ENCODE measurements around the gene ARHGAP26. TPM values are rescaled to one million over a fixed set of nuclear protein-coding genes. Genes with fewer than 3 reads are reported as not detected.

Gene ARHGAP26
- total RNA-seq, 1 experiment from 2014 or later = 34.5 TPM

GRCh38 chr5:143206196-143207053 lies 436.2 kb downstream of the ARHGAP26 start:
- DNase-seq (ENCODE audit: low read depth, low spot score) (no peak), ATAC-seq (no peak)
- H3K4me3 ChIP-seq (replicated peaks in 1 of 2; ENCODE audit: low read depth in 1 of 2, low read length in 2 of 2) = no peak overlapping the region
- ChIA-PET CTCF (no interaction called here), POLR2A (no interaction called here), RAD21 (ENCODE audit: low non-redundant PET in 1 of 2, low total read pairs in 2 of 2, uncharacterized antibody in 2 of 2, unreplicated experiment in 2 of 2) (no interaction called here)
- no peak overlapping the region for H3K9ac ChIP-seq (ENCODE audit: low read length)
- no TSS peak for BruUV-seq (replicated peaks)
- H3K79me2 ChIP-seq (ENCODE audit: insufficient read depth, low read length) = no peaks in the 10 kb centered on the region
- H3K4me2 ChIP-seq (ENCODE audit: low read length) = no peak overlapping the region
- H2AFZ ChIP-seq (ENCODE audit: low read depth, low read length, poor library complexity, severe bottlenecking) = no peak overlapping the region
- H3K9me2 ChIP-seq (ENCODE audit: insufficient read depth) = no peaks in the 10 kb centered on the region
- intact Hi-C loops (cut with micrococcal nuclease) = no loop called here
- H3K9me3 ChIP-seq (ENCODE audit: control insufficient read depth in 1 of 2, insufficient read depth in 1 of 2, low read depth in 1 of 2, low read length in 2 of 2) = no peaks in the 10 kb centered on the region
- no peak overlapping the region for H3K27ac ChIP-seq (ENCODE audit: low read depth, low read length)
- H3K4me1 ChIP-seq (ENCODE audit: control insufficient read depth in 1 of 2, insufficient read depth in 2 of 2, low read length in 2 of 2) = no peaks in the 10 kb centered on the region
- TF ChIP-seq TCF7L2 (IDR thresholded peaks at IDR 0.05; ENCODE audit: borderline replicate concordance, extremely low read depth, insufficient read depth, insufficient read length) (no peak), CBX3 (IDR thresholded peaks at IDR 0.05; ENCODE audit: low read depth) (no peak), JUND (IDR thresholded peaks at IDR 0.05) (no peak)
- TF ChIP-seq, protein P1, sequence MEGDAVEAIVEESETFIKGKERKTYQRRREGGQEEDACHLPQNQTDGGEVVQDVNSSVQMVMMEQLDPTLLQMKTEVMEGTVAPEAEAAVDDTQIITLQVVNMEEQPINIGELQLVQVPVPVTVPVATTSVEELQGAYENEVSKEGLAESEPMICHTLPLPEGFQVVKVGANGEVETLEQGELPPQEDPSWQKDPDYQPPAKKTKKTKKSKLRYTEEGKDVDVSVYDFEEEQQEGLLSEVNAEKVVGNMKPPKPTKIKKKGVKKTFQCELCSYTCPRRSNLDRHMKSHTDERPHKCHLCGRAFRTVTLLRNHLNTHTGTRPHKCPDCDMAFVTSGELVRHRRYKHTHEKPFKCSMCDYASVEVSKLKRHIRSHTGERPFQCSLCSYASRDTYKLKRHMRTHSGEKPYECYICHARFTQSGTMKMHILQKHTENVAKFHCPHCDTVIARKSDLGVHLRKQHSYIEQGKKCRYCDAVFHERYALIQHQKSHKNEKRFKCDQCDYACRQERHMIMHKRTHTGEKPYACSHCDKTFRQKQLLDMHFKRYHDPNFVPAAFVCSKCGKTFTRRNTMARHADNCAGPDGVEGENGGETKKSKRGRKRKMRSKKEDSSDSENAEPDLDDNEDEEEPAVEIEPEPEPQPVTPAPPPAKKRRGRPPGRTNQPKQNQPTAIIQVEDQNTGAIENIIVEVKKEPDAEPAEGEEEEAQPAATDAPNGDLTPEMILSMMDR (IDR thresholded peaks at IDR 0.05 in 2 of 3, conservative IDR thresholded peaks at IDR 0.05 in 1 of 3; ENCODE audit: borderline replicate concordance in 1 of 3, insufficient read depth in 1 of 3, low read depth in 2 of 3, low read length in 2 of 3) = no peak
- TF ChIP-seq, protein P2, sequence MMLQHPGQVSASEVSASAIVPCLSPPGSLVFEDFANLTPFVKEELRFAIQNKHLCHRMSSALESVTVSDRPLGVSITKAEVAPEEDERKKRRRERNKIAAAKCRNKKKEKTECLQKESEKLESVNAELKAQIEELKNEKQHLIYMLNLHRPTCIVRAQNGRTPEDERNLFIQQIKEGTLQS (IDR thresholded peaks at IDR 0.05) = no peak
- no peaks in the 10 kb centered on the region for H4K20me1 ChIP-seq (ENCODE audit: insufficient read depth)
- no peaks in the 10 kb centered on the region for H3K27me3 ChIP-seq (ENCODE audit: insufficient read depth, low read length)
- H3K36me3 ChIP-seq (ENCODE audit: control insufficient read depth in 1 of 2, insufficient read depth in 2 of 2, low read length in 2 of 2) = no peaks in the 10 kb centered on the region

GRCh38 chr5:143207058-143207457 lies 436.9 kb downstream of the ARHGAP26 start:
- Histone ChIP-seq H3K36me3 (ENCODE audit: control insufficient read depth in 1 of 2, insufficient read depth in 2 of 2, low read length in 2 of 2) (no peaks in the 10 kb centered on the region), H3K9me2 (ENCODE audit: insufficient read depth) (no peaks in the 10 kb centered on the region), H3K27me3 (ENCODE audit: insufficient read depth, low read length) (no peaks in the 10 kb centered on the region), H3K9me3 (ENCODE audit: control insufficient read depth in 1 of 2, insufficient read depth in 1 of 2, low read depth in 1 of 2, low read length in 2 of 2) (no peaks in the 10 kb centered on the region), H3K4me1 (ENCODE audit: control insufficient read depth in 1 of 2, insufficient read depth in 2 of 2, low read length in 2 of 2) (no peaks in the 10 kb centered on the region), H3K79me2 (ENCODE audit: insufficient read depth, low read length) (no peaks in the 10 kb centered on the region), H3K4me3 (replicated peaks in 1 of 2; ENCODE audit: low read depth in 1 of 2, low read length in 2 of 2) (no peak overlapping the region), H3K4me2 (ENCODE audit: low read length) (no peak overlapping the region), H2AFZ (ENCODE audit: low read depth, low read length, poor library complexity, severe bottlenecking) (no peak overlapping the region), H4K20me1 (ENCODE audit: insufficient read depth) (no peaks in the 10 kb centered on the region), H3K27ac (ENCODE audit: low read depth, low read length) (no peak overlapping the region), H3K9ac (ENCODE audit: low read length) (no peak overlapping the region)
- intact Hi-C loops (cut with micrococcal nuclease) = no loop called here
- DNase-seq (ENCODE audit: low read depth, low spot score) (no peak), ATAC-seq (no peak)
- ChIA-PET POLR2A (no interaction called here), RAD21 (ENCODE audit: low non-redundant PET in 1 of 2, low total read pairs in 2 of 2, uncharacterized antibody in 2 of 2, unreplicated experiment in 2 of 2) (no interaction called here), CTCF (no interaction called here)
- no TSS peak for BruUV-seq (replicated peaks)
- TF ChIP-seq, protein P2 (IDR thresholded peaks at IDR 0.05) = no peak
- TF ChIP-seq FOSL1 (IDR thresholded peaks at IDR 0.05; ENCODE audit: low read depth) (no peak), SIN3A (IDR thresholded peaks at IDR 0.05; ENCODE audit: low read depth) (no peak), RAD21 (IDR thresholded peaks at IDR 0.05; ENCODE audit: low read depth) (no peak), CBX3 (IDR thresholded peaks at IDR 0.05; ENCODE audit: low read depth) (no peak), SP1 (IDR thresholded peaks at IDR 0.05; ENCODE audit: low read depth) (no peak), YY1 (IDR thresholded peaks at IDR 0.05; ENCODE audit: extremely low read depth, insufficient replicate concordance, low read depth, low read length) (no peak), EZH2 (IDR thresholded peaks at IDR 0.05) (no peak), ZNF274 (IDR thresholded peaks at IDR 0.05; ENCODE audit: low read depth, low read length) (no peak), TCF7L2 (IDR thresholded peaks at IDR 0.05; ENCODE audit: borderline replicate concordance, extremely low read depth, insufficient read depth, insufficient read length) (no peak), POLR2A (IDR thresholded peaks at IDR 0.05; ENCODE audit: borderline replicate concordance, extremely low read depth, insufficient read depth, insufficient read length) (no peak), EGR1 (IDR thresholded peaks at IDR 0.05; ENCODE audit: low read depth) (no peak)
- TF ChIP-seq, protein P1 (IDR thresholded peaks at IDR 0.05 in 2 of 3, conservative IDR thresholded peaks at IDR 0.05 in 1 of 3; ENCODE audit: borderline replicate concordance in 1 of 3, insufficient read depth in 1 of 3, low read depth in 2 of 3, low read length in 2 of 3) = no peak
